Epithelial cell of esophagus (primary cell): ENCODE measurements around the gene COG5.

Experiments used
- DNase-seq: peaks from one replicate; pipeline ENCODE4 v3.0.0; 2010; ENCODE audit warnings: low read depth
- H3K4me3 ChIP-seq: 2 replicates; pipeline ENCODE4 v1.5.1; 2011; ENCODE audit warnings: mild to moderate bottlenecking, low read length, control low read depth
- CTCF ChIP-seq: IDR thresholded peaks from 2 replicates; pipeline ENCODE4 v1.5.1; 2011; ENCODE audit warnings: low read depth, mild to moderate bottlenecking, low read length, control low read depth, inconsistent platforms; ENCODE audit not compliant: insufficient read depth; ENCODE audit errors: missing control alignments

Gene COG5

DNA sequence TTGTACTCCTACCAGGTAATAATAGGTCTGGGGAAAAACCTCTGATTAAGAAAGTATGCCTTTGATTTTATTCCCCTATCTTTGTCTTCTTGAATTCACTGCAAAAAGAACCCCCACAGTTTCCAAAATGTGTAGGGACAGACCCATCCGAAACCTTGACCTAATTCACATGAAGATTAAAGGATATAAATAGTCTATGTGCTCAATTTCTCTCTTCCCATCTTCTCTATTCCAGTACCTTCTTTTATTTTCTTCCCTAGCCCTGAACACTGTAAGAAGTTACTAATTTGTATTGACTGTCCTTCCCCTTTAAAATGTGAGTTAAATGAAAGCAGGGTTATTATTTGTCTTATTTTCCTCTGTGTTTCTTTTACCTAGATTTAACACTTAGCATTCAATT lies 259.7 kb downstream of the COG5 start:
- H3K4me3 ChIP-seq, result no peak overlapping the region
- TF ChIP-seq CTCF, result no peak
- no peak for DNase-seq

DNA sequence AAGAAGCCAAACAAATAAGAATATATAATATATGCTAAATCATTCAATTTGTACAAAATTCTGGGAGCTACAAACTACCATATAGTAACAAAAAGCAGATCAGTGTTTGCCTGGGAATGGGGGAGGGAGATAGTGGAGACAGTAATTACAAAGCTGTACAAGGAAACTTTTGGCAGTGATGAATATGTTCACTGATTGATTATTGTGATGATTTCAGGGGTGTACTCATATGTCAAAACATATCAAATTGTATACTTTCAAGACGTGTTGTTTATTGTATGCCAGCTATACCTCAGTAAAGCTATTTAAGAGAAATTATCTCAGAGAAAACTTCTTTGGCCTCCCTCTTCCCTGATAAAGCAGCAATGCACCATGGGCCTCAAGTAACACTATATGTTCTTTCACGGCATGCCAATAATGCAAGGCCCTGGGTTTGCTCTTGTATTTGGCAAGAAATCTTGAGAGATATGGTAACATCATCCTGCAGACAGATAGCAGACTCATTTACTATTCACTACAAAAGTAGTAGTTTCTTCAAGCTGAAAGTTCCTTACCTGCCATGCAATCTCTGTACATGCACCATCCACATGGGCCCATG lies 261.4 kb downstream of the COG5 start:
- no peak for DNase-seq
- no peak overlapping the region for H3K4me3 ChIP-seq
- TF ChIP-seq CTCF, result no peak

- DNase-seq, result no peak
- H3K4me3 ChIP-seq, result no peak overlapping the region
- no peak for TF ChIP-seq CTCF
Observed at GRCh38 chr7:107294182-107294581, 269.5 kb downstream of the COG5 start.

GRCh38 chr7:107292591-107292990 lies 271.1 kb downstream of the COG5 start:
- TF ChIP-seq CTCF, result no peak
- no peak overlapping the region for H3K4me3 ChIP-seq
- no peak for DNase-seq

DNA sequence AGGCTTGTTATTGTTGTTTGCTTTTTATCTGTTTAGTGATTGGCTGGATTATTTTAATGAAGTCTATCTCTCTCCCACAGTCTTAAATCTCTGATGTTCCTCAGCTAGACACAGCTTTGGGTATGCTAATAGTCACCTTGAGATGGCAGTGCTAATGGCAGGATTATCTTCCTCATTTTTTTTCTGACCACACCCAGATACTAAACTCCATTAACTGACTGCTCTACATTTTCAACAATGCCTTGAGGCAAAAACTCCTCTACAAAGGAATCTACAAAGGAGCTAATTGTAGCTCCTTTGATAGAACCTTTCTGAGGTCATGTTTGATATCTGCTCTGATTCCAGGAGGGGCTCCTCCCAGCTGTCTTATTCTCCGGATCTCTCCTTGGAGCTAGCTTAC lies 272.3 kb downstream of the COG5 start:
- no peak overlapping the region for H3K4me3 ChIP-seq
- no peak for TF ChIP-seq CTCF
- DNase-seq, result peak; percentile 44

GRCh38 chr7:107286751-107287621 lies 276.7 kb downstream of the COG5 start:
- no peak for DNase-seq
- no peak for TF ChIP-seq CTCF
- no peak overlapping the region for H3K4me3 ChIP-seq
